ENCODE measurements around the gene ZMYM4.
A peak's percentile ranks its signal among the peaks of the same experiment; 100 is the strongest.

DNA sequence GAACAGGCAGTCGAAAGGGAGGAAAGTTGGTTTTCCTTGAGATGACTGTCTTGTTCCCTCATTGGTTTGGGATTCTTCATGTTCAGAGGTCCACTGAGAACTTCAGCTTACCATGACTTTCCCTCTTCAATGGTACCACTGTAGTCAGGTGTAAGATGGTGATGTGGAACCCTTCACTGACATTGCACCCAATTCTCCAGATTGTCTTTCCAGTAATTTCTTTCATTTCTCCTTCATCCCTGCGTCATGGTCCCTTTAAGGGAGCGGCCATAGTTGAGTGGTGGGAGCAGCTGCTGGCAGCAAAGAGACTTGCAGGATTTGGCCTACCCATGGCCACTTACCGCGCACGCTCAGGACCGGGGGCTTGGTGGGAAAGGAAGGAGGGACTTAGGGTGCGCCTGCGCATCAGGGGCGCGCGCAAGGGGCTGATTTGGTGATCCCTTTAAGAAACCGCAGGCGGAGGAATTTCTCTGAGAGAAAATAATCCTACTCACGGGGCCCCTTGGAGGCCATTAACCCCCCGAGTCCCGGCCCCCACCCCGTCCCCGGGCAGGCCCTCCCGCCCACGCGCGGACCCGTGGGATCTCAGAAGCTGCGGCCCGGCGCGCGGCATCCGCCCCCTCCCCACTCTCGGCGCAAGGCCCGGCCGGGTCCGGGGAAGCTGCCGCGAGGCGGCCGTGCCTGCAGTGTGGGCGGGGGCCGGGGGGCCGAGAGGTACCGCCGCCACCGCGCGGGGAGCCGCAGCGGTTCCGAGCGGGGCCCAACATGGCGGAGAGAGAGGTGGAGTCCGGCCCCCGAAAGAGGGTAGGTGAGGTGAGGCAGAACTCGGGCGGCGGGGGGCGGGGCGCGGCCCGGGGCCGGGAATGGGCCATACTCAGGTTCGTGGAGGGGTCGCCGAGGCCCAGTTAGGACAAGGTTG, at the start of gene ZMYM4:
- TF ChIP-seq SMC3 (conservative IDR thresholded peaks at IDR 0.05; ENCODE audit: poor library complexity) = peak; percentile 39
- TF ChIP-seq CTCF (IDR thresholded peaks at IDR 0.05; ENCODE audit: poor library complexity, severe bottlenecking) = peak; percentile 65
- TF ChIP-seq EZH2 (IDR thresholded peaks at IDR 0.05; ENCODE audit: borderline replicate concordance, insufficient read depth, low read length, poor library complexity, severe bottlenecking) = no peak
- TF ChIP-seq, protein P1, sequence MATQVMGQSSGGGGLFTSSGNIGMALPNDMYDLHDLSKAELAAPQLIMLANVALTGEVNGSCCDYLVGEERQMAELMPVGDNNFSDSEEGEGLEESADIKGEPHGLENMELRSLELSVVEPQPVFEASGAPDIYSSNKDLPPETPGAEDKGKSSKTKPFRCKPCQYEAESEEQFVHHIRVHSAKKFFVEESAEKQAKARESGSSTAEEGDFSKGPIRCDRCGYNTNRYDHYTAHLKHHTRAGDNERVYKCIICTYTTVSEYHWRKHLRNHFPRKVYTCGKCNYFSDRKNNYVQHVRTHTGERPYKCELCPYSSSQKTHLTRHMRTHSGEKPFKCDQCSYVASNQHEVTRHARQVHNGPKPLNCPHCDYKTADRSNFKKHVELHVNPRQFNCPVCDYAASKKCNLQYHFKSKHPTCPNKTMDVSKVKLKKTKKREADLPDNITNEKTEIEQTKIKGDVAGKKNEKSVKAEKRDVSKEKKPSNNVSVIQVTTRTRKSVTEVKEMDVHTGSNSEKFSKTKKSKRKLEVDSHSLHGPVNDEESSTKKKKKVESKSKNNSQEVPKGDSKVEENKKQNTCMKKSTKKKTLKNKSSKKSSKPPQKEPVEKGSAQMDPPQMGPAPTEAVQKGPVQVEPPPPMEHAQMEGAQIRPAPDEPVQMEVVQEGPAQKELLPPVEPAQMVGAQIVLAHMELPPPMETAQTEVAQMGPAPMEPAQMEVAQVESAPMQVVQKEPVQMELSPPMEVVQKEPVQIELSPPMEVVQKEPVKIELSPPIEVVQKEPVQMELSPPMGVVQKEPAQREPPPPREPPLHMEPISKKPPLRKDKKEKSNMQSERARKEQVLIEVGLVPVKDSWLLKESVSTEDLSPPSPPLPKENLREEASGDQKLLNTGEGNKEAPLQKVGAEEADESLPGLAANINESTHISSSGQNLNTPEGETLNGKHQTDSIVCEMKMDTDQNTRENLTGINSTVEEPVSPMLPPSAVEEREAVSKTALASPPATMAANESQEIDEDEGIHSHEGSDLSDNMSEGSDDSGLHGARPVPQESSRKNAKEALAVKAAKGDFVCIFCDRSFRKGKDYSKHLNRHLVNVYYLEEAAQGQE (IDR thresholded peaks at IDR 0.05; ENCODE audit: borderline replicate concordance) = no peak
- TF ChIP-seq POLR2AphosphoS5 (IDR thresholded peaks at IDR 0.05) = peak; percentile 53

Data from neural cell (in vitro differentiated cells).